Testis (tissue), 3 donors: ENCODE data around the gene MBNL2. TPM values are rescaled to one million over a fixed set of nuclear protein-coding genes. Genes with fewer than 3 reads are reported as not detected.

Source experiments
- DNase-seq: peaks from one replicate; pipeline ENCODE4 v3.0.0-alpha.2; 2019
- H3K27ac ChIP-seq, 2 donors: fragments of 200-600 bp; sonication (generic); one replicate each; pipeline ENCODE4 v1.5.1; 2019
- H3K27me3 ChIP-seq: fragments of 200-600 bp; sonication (generic); one replicate; pipeline ENCODE4 v1.5.1; 2019
- H3K36me3 ChIP-seq: fragments of 200-600 bp; sonication (generic); one replicate; pipeline ENCODE4 v1.5.1; 2017; ENCODE audit warnings: low read depth; ENCODE audit errors: missing control alignments
- H3K4me1 ChIP-seq: fragments of 200-600 bp; sonication (generic); one replicate; pipeline ENCODE4 v1.5.1; 2019
- H3K4me3 ChIP-seq, 2 donors: fragments of 200-600 bp; sonication (generic); one replicate each; pipeline ENCODE4 v1.5.1; 2017 to 2019
- H3K9me3 ChIP-seq: fragments of 200-600 bp; sonication (generic); one replicate; pipeline ENCODE4 v1.5.1; 2017
- POLR2A ChIP-seq: fragments of 450-650 bp; IDR thresholded peaks from one replicate; pipeline ENCODE4 v1.6.1; 2017; ENCODE audit warnings: antibody characterized with exemption, mild to moderate bottlenecking, moderate library complexity
- WGBS, 2 donors: methylation state at CpG; one replicate each; pipeline ENCODE4 v1.1.5; 2018; 5-methylcytosine and 5-hydroxymethylcytosine counted together
- intact Hi-C: fragments of 100-400 bp; cut with DNase I; formaldehyde crosslinking; loops from one replicate; pipeline ENCODE4 v1.15.1; 2023; ENCODE audit warnings: low total_unique reads
- polyA plus RNA-seq: library from polyadenylated mRNA; stranded (reverse); fragments of 350-450 nt; fragmentation: Illumina TruSeq; extraction: RNeasy Lipid Tissue Mini Kit (QIAGEN cat#74804); gene quantifications from one replicate; pipeline ENCODE4 v1.2.3, GENCODE V29; 2014; ENCODE audit warnings: low read depth, low replicate concordance; ENCODE audit not compliant: insufficient read depth
- total RNA-seq, 2 donors: library from RNA; depleted of rRNA; stranded (reverse); fragments of >200 nt; gene quantifications; one replicate each; pipeline ENCODE4 v1.2.3, GENCODE V29; 2016
- TF ChIP-seq, protein P1 (sequence below), 3 experiments: fragments of 450-650 bp in 2 of 3; fragments of 200-600 bp in 1 of 3; sonication (generic) in 1 of 3; IDR thresholded peaks; one replicate each; pipeline ENCODE4 v1.5.1; 2016 to 2019; ENCODE audit warnings: antibody characterized with exemption in 3 of 3, mild to moderate bottlenecking in 2 of 3, moderate library complexity in 1 of 3

Gene MBNL2
- total and polyA plus RNA-seq, 3 donors from 2014 or later = 21.5 to 83.0 (median 69.4) TPM

DNA sequence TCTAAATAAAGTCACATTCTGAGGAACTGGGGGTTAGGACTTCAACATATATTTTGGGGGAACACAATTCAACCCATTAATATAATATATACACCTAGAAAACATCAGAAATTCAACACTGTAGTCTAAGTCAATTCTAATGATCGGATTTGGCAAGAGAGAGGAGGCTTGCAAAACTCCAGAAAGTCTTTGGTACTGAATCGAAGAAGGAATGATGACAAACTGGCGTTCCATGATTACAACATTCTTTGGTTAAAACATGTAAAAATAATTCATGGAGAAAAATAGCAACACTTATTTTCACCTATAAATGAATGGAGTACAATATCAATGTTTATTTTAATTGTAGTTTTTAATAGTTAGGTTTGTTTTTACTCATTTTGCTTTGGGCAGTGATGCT is 62.4 kb downstream of the MBNL2 start:
- 86 to 98% methylated on average over 3 of the region's 3 CpGs for WGBS, 2 donors
- Histone ChIP-seq H3K36me3 (no peaks in the 10 kb centered on the region), H3K4me3 (no peak overlapping the region), H3K4me1 (peaks cover 15% of the 10 kb centered on the region), H3K9me3 (no peaks in the 10 kb centered on the region), H3K27me3 (no peaks in the 10 kb centered on the region), H3K27ac (no peak overlapping the region)
- intact Hi-C loops = no loop called here
- DNase-seq = no peak
- TF ChIP-seq, protein P1, sequence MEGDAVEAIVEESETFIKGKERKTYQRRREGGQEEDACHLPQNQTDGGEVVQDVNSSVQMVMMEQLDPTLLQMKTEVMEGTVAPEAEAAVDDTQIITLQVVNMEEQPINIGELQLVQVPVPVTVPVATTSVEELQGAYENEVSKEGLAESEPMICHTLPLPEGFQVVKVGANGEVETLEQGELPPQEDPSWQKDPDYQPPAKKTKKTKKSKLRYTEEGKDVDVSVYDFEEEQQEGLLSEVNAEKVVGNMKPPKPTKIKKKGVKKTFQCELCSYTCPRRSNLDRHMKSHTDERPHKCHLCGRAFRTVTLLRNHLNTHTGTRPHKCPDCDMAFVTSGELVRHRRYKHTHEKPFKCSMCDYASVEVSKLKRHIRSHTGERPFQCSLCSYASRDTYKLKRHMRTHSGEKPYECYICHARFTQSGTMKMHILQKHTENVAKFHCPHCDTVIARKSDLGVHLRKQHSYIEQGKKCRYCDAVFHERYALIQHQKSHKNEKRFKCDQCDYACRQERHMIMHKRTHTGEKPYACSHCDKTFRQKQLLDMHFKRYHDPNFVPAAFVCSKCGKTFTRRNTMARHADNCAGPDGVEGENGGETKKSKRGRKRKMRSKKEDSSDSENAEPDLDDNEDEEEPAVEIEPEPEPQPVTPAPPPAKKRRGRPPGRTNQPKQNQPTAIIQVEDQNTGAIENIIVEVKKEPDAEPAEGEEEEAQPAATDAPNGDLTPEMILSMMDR (IDR thresholded peaks at IDR 0.05) = no peak
- no peak for TF ChIP-seq POLR2A

DNA sequence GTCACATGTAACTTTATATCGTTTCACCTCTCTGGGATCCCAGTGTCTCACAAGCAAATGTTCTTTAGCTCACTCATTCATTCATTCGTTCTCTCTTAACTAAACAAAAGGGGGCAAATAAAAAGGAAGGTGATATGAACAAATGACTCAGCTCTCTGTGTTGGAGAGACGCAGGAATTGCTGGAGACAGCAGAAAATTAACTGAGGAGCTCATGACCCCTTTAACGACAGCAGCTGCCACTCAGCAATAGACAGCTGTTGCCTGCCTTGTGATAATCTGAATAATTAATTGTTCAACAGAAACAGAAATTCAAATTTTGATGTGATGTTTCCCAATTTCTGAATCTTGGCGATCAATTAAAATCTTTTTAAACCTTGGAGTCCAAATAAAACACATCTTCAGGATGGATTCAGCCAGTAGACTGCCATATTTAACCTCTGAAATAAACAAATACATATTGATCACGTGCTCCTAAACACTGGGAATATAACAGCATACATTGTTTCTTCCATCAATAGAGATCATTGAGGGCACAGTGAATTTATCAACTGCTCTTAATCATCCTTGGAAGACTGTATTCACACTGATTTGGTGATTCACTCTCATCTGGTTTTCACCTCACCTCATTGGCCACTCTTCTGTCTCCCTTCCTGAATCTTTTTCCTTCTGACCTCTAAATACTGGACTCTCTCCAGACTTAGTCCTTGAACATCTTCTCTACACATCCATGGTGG is 63.3 kb downstream of the MBNL2 start:
- intact Hi-C loops = no loop called here
- Histone ChIP-seq H3K27ac (no peak overlapping the region), H3K27me3 (no peaks in the 10 kb centered on the region), H3K36me3 (no peaks in the 10 kb centered on the region), H3K4me1 (peaks cover 9% of the 10 kb centered on the region), H3K9me3 (no peaks in the 10 kb centered on the region), H3K4me3 (no peak overlapping the region)
- 90 to 92% methylated on average over 6 of the region's 6 CpGs for WGBS, 2 donors
- no peak for DNase-seq
- TF ChIP-seq POLR2A = no peak
- TF ChIP-seq, protein P1 (IDR thresholded peaks at IDR 0.05) = no peak

DNA sequence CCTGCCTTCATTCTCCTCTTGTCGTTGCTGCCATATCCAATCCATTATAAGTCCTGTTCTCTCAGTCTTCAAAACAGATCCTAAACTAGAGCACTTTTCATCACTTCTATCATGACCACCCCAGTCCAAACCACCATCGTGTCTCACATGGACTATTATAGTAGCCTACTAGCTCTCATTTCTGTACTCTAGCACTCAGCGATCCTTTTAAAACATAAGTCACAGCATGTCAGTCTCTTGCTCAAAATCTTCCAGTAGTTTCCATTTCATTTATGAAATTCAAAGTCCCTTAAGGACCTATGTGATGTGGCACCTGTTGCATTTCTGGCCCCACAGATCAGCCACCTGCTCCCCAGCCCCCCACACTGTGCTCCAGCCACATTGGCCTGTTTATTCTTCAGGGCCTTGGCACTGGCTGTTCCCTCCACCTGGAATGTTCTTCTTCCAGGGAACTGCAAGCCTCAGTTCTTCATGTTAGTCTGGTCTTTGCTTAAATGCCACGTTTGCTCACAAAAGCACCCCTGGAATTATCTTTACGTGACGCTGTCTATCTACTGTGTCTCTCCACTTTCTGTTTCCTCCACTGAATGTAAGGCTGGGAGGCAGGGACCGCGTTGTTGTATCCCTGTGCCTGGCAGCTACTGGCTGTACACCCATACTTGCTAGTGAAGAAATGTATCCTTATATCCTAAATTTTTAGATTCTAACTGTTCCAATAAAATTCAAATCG is 64.3 kb downstream of the MBNL2 start:
- DNase-seq = no peak
- Histone ChIP-seq H3K36me3 (no peaks in the 10 kb centered on the region), H3K4me3 (no peak overlapping the region), H3K27me3 (no peaks in the 10 kb centered on the region), H3K9me3 (no peaks in the 10 kb centered on the region), H3K27ac (no peak overlapping the region), H3K4me1 (no peaks in the 10 kb centered on the region)
- TF ChIP-seq, protein P1 (IDR thresholded peaks at IDR 0.05) = no peak
- no peak for TF ChIP-seq POLR2A
- intact Hi-C loops = no loop called here
- WGBS, 2 donors = 80 to 89% methylated on average over 9 of the region's 9 CpGs

DNA sequence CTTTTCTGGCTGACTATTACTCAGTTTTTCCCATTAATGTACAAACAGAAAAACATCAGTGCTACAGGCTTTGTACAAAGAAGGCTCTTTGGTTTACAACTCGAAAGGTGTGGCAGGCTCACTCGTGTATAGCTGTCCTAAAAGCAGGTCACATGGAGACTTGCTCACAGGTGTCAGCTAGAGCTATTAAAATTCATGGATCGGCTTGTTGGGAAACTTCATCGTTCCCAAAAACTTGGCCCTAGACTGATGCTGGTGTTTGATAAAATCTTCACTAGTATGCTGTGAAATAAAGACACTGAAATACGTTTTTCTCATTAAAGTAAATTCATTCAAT is 64.9 kb downstream of the MBNL2 start:
- Histone ChIP-seq H3K36me3 (no peaks in the 10 kb centered on the region), H3K27me3 (no peaks in the 10 kb centered on the region), H3K4me3 (no peak overlapping the region), H3K27ac (no peak overlapping the region), H3K9me3 (no peaks in the 10 kb centered on the region), H3K4me1 (no peaks in the 10 kb centered on the region)
- WGBS, 2 donors = 77 to 83% methylated on average over 5 of the region's 5 CpGs
- intact Hi-C loops = no loop called here
- DNase-seq = no peak
- TF ChIP-seq POLR2A = no peak
- TF ChIP-seq, protein P1 (IDR thresholded peaks at IDR 0.05) = no peak
